H1 (cell line): ENCODE results near the gene OBSCN. TPM values are rescaled to one million over a fixed set of nuclear protein-coding genes. Genes with fewer than 3 reads are reported as not detected.

Experiments
- BRCA1 ChIP-seq: IDR thresholded peaks from 2 replicates; pipeline ENCODE4 v1.6.1; 2012; ENCODE audit warnings: low read depth, low read length, improper control_type of control experiment
- CEBPB ChIP-seq: IDR thresholded peaks from 2 replicates; pipeline ENCODE4 v1.6.1; 2012; ENCODE audit warnings: low read depth, low read length
- HDAC6 ChIP-seq: IDR thresholded peaks from one replicate; pipeline ENCODE4 v1.7.1; 2012; ENCODE audit warnings: low read depth, mild to moderate bottlenecking, inconsistent platforms, low read length, moderate library complexity
- SP4 ChIP-seq: IDR thresholded peaks from 2 replicates; pipeline ENCODE4 v1.6.1; 2012; ENCODE audit warnings: low read length, inconsistent platforms
- TAF1 ChIP-seq: IDR thresholded peaks from 2 replicates; pipeline ENCODE4 v1.6.1; 2011; ENCODE audit warnings: mild to moderate bottlenecking, low read depth, low read length
- polyA plus RNA-seq, 7 experiments: library from polyadenylated mRNA; depleted of rRNA in 3 of 7; stranded (reverse) in 5 of 7; unstranded in 2 of 7; fragments of >200 nt in 5 of 7; fragments of 200-250 nt in 2 of 7; gene quantifications; 1 replicate in 5 of 7; 2 replicates in 1 of 7; 4 replicates in 1 of 7; pipeline versions ENCODE4 v1.2.1 to v1.2.3, GENCODE V29; 2011 to 2013; ENCODE audit warnings: missing spikeins in 2 of 7, mixed read lengths in 2 of 7
- total RNA-seq: library from RNA; stranded (reverse); fragmentation: NEBNext Ultra II Directional; extraction: Animal tissue kit (Norgen Biotek cat#: 25700); gene quantifications from 2 replicates; pipeline ENCODE4 v1.2.1, GENCODE V29; 2021

Gene OBSCN
- total and polyA plus RNA-seq, 2 of the 8 experiments (the other 6 are each of a cell fraction or from before 2014, with no cell fraction given) = 7.5 to 28.4 TPM

- TF ChIP-seq SP4 (no peak), HDAC6 (no peak), TAF1 (no peak), CEBPB (no peak), BRCA1 (no peak)
- TF ChIP-seq, all 59 proteins: peak for 0
Observed at GRCh38 chr1:228321435-228321834, 113.6 kb downstream of the OBSCN start (continued).
